Parathyroid adenoma (tissue), 2 donors: Measurements from ENCODE around the gene PID1.

Source experiments
- H2AFZ ChIP-seq: fragments of 300-600 bp; sonication (generic); one replicate; pipeline ENCODE4 v1.7.0; 2017; ENCODE audit warnings: antibody characterized with exemption, mild to moderate bottlenecking
- H3K27ac ChIP-seq: fragments of 300-600 bp; sonication (generic); one replicate; pipeline ENCODE4 v1.7.0; 2017
- H3K27me3 ChIP-seq: fragments of 300-600 bp; sonication (generic); one replicate; pipeline ENCODE4 v1.7.0; 2017; ENCODE audit warnings: low read length; ENCODE audit not compliant: control insufficient read depth, insufficient read depth
- H3K36me3 ChIP-seq: fragments of 300-600 bp; sonication (generic); one replicate; pipeline ENCODE4 v1.7.0; 2017; ENCODE audit warnings: low read length; ENCODE audit not compliant: control insufficient read depth, insufficient read depth
- H3K4me1 ChIP-seq: fragments of 300-600 bp; sonication (generic); one replicate; pipeline ENCODE4 v1.7.0; 2017; ENCODE audit warnings: control low read depth
- H3K4me2 ChIP-seq: fragments of 300-600 bp; sonication (generic); one replicate; pipeline ENCODE4 v1.7.0; 2017; ENCODE audit warnings: low read length
- H3K4me3 ChIP-seq: fragments of 300-600 bp; sonication (generic); one replicate; pipeline ENCODE4 v1.7.0; 2017; ENCODE audit warnings: low read depth, low read length
- H3K79me2 ChIP-seq: fragments of 300-600 bp; sonication (generic); one replicate; pipeline ENCODE4 v1.7.0; 2017; ENCODE audit warnings: control low read depth
- H3K9ac ChIP-seq: fragments of 300-600 bp; sonication (generic); one replicate; pipeline ENCODE4 v1.7.0; 2017; ENCODE audit warnings: mild to moderate bottlenecking
- H3K9me3 ChIP-seq: fragments of 300-600 bp; sonication (generic); one replicate; pipeline ENCODE4 v1.7.0; 2017; ENCODE audit warnings: low read length; ENCODE audit not compliant: control insufficient read depth
- CTCF ChIP-seq: fragments of 300-600 bp; sonication (generic); IDR thresholded peaks from one replicate; pipeline ENCODE4 v1.7.0; 2017; ENCODE audit warnings: antibody characterized with exemption, mild to moderate bottlenecking
- donor health status: primary hyperparathyroidism.

PID1 gene

GRCh38 chr2:229071292-229071976 lies 199.7 kb downstream of the PID1 start:
- H3K27ac ChIP-seq = no peak overlapping the region
- no peak overlapping the region for H3K9ac ChIP-seq
- no peaks in the 10 kb centered on the region for H3K36me3 ChIP-seq
- no peak overlapping the region for H3K4me2 ChIP-seq
- TF ChIP-seq CTCF = no peak
- no peaks in the 10 kb centered on the region for H3K9me3 ChIP-seq
- H3K4me3 ChIP-seq = no peak overlapping the region
- no peaks in the 10 kb centered on the region for H3K4me1 ChIP-seq
- no peaks in the 10 kb centered on the region for H3K27me3 ChIP-seq
- H2AFZ ChIP-seq = no peak overlapping the region
- no peaks in the 10 kb centered on the region for H3K79me2 ChIP-seq

GRCh38 chr2:229066121-229066715 lies 204.9 kb downstream of the PID1 start:
- no peaks in the 10 kb centered on the region for H3K9me3 ChIP-seq
- no peak overlapping the region for H3K9ac ChIP-seq
- no peak overlapping the region for H3K27ac ChIP-seq
- H3K4me1 ChIP-seq = no peaks in the 10 kb centered on the region
- no peak overlapping the region for H2AFZ ChIP-seq
- no peaks in the 10 kb centered on the region for H3K36me3 ChIP-seq
- H3K4me2 ChIP-seq = no peak overlapping the region
- no peaks in the 10 kb centered on the region for H3K79me2 ChIP-seq
- no peaks in the 10 kb centered on the region for H3K27me3 ChIP-seq
- no peak for TF ChIP-seq CTCF
- no peak overlapping the region for H3K4me3 ChIP-seq

- H3K9me3 ChIP-seq = no peaks in the 10 kb centered on the region
- no peak overlapping the region for H3K27ac ChIP-seq
- no peaks in the 10 kb centered on the region for H3K36me3 ChIP-seq
- no peaks in the 10 kb centered on the region for H3K79me2 ChIP-seq
- no peak overlapping the region for H3K4me2 ChIP-seq
- H3K4me1 ChIP-seq = no peaks in the 10 kb centered on the region
- H3K4me3 ChIP-seq = no peak overlapping the region
- H3K9ac ChIP-seq = no peak overlapping the region
- H2AFZ ChIP-seq = no peak overlapping the region
- H3K27me3 ChIP-seq = no peaks in the 10 kb centered on the region
- TF ChIP-seq CTCF = no peak
Measured at GRCh38 chr2:229064749-229065148, 206.3 kb downstream of the PID1 start.

GRCh38 chr2:229060147-229060546 lies 210.9 kb downstream of the PID1 start:
- H2AFZ ChIP-seq = no peak overlapping the region
- no peaks in the 10 kb centered on the region for H3K9me3 ChIP-seq
- H3K27ac ChIP-seq = no peak overlapping the region
- H3K9ac ChIP-seq = no peak overlapping the region
- no peaks in the 10 kb centered on the region for H3K36me3 ChIP-seq
- H3K4me2 ChIP-seq = no peak overlapping the region
- no peak overlapping the region for H3K4me3 ChIP-seq
- H3K4me1 ChIP-seq = no peaks in the 10 kb centered on the region
- no peaks in the 10 kb centered on the region for H3K27me3 ChIP-seq
- TF ChIP-seq CTCF = no peak
- H3K79me2 ChIP-seq = no peaks in the 10 kb centered on the region
